Vagina (tissue), 2 donors: ENCODE results near the gene OGG1.

Experiments
- POLR2AphosphoS5 ChIP-seq, 2 donors: sonication (generic); formaldehyde crosslinking; IDR thresholded peaks; one replicate each; pipeline ENCODE4 v1.9.0; 2017; ENCODE audit warnings: antibody characterized with exemption in 2 of 2, mild to moderate bottlenecking in 2 of 2, low read depth in 1 of 2; ENCODE audit not compliant: insufficient read depth in 1 of 2
- TF ChIP-seq, protein P1 (sequence below), 3 experiments: fragments of 450-650 bp in 2 of 3; fragments of 200-600 bp in 1 of 3; sonication (generic) in 1 of 3; IDR thresholded peaks; one replicate each; pipeline ENCODE4 v1.5.1; 2017 to 2019; ENCODE audit warnings: antibody characterized with exemption in 3 of 3, mild to moderate bottlenecking in 2 of 3, moderate library complexity in 2 of 3

DNA sequence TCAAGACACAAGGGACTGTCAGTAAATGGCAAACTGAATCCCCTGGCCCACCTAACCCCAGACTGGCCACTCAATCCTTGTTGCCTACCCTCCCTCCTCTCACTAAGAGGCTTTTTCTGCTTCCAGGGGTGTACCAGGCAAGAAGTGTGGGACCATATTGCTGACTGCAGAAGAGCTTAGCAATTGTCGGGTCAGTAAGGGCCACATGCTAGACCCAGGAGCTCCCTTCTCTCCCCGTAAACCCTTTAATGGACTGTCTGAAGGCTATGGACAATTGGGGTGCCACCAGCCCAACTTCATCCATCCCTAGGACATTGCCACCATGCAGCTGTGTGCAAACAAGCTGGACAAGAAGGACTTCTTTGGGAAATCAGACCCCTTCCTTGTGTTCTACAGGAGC is 37.3 kb upstream of the OGG1 start:
- TF ChIP-seq, protein P1, sequence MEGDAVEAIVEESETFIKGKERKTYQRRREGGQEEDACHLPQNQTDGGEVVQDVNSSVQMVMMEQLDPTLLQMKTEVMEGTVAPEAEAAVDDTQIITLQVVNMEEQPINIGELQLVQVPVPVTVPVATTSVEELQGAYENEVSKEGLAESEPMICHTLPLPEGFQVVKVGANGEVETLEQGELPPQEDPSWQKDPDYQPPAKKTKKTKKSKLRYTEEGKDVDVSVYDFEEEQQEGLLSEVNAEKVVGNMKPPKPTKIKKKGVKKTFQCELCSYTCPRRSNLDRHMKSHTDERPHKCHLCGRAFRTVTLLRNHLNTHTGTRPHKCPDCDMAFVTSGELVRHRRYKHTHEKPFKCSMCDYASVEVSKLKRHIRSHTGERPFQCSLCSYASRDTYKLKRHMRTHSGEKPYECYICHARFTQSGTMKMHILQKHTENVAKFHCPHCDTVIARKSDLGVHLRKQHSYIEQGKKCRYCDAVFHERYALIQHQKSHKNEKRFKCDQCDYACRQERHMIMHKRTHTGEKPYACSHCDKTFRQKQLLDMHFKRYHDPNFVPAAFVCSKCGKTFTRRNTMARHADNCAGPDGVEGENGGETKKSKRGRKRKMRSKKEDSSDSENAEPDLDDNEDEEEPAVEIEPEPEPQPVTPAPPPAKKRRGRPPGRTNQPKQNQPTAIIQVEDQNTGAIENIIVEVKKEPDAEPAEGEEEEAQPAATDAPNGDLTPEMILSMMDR (IDR thresholded peaks at IDR 0.05), result no peak
- no peak for TF ChIP-seq POLR2AphosphoS5 (IDR thresholded peaks at IDR 0.05; ENCODE audit: insufficient read depth in 1 of 2, low read depth in 1 of 2)
